ENCODE measurements around the gene CATSPERZ.

Gene CATSPERZ

DNA sequence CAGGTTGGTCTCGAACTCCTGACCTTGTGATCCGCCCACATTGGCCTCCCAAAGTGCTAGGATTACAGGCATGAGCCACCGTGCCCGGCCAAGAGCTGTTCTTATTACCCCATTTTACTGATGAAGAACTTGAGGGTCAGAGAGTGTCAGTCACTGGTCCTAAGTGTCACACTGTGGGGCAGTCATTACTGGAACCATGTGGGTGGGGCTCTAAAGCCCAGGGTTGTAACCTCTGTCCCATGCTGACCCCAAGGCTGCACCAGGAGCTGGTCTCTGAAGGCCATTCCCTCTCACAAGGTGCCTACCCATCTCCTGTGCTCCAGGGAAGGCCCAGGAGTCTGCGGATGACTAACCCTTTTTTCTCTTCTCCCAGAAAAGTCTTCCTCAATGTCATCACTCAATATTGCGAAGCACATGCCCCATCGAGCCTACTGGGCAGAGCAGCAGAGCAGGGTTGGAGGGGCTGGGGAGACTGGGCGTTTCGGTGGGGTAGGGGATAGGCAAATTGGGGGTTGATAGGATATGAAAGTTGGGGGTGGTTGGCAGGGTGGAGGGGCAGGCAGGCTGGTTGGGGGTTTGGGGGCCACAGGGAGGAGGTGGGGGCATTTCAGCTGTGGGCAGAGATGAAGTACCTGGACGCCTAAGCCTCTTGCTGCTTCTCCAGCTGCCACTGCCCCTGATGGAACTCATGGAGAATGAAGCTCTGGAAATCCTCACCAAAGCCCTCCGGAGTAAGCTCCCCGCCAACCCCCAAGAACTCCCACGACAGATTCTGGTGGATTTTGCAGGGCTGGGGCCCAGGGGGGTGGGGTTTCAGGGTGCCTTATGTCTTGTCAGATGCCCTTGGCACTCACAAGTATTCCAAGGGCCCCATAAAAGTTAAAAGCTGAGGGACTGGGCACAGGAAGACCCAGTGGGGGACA, 3.2 kb downstream of the CATSPERZ start:
- H4K20me1 ChIP-seq (ENCODE audit: insufficient read depth, low read length, poor library complexity, severe bottlenecking), result peaks cover 19% of the 10 kb centered on the region
- 0 out of 2 replicates have a peak, but pooled peaks cover 3% of the 10 kb centered on the region for H3F3A ChIP-seq (ENCODE audit: low read depth)
- no peak overlapping the region for H2AFZ ChIP-seq (ENCODE audit: low read length)
- TF ChIP-seq, protein P1, sequence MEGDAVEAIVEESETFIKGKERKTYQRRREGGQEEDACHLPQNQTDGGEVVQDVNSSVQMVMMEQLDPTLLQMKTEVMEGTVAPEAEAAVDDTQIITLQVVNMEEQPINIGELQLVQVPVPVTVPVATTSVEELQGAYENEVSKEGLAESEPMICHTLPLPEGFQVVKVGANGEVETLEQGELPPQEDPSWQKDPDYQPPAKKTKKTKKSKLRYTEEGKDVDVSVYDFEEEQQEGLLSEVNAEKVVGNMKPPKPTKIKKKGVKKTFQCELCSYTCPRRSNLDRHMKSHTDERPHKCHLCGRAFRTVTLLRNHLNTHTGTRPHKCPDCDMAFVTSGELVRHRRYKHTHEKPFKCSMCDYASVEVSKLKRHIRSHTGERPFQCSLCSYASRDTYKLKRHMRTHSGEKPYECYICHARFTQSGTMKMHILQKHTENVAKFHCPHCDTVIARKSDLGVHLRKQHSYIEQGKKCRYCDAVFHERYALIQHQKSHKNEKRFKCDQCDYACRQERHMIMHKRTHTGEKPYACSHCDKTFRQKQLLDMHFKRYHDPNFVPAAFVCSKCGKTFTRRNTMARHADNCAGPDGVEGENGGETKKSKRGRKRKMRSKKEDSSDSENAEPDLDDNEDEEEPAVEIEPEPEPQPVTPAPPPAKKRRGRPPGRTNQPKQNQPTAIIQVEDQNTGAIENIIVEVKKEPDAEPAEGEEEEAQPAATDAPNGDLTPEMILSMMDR (conservative IDR thresholded peaks at IDR 0.05; ENCODE audit: low read length), result no peak
- no peak for TF ChIP-seq EZH2phosphoT487 (IDR thresholded peaks at IDR 0.05; ENCODE audit: borderline replicate concordance)
- H3K9me2 ChIP-seq (replicated peaks; ENCODE audit: low read depth, low read length), result no peaks in the 10 kb centered on the region
- H3K9me3 ChIP-seq (ENCODE audit: insufficient read depth, low read depth, low read length), result no peaks in the 10 kb centered on the region
- H3K9ac ChIP-seq (ENCODE audit: low read depth, low read length, poor library complexity, severe bottlenecking), result peak overlapping the region; percentile 91
- peak overlapping the region; percentile 85 for H3K4me2 ChIP-seq (ENCODE audit: low read depth, low read length, poor library complexity, severe bottlenecking)
- no peaks in the 10 kb centered on the region for H3K36me3 ChIP-seq (ENCODE audit: insufficient read depth, low read length)
- peaks cover 24% of the 10 kb centered on the region for H3K4me1 ChIP-seq (ENCODE audit: insufficient read depth, low read length, poor library complexity, severe bottlenecking)
- H3K27me3 ChIP-seq (ENCODE audit: insufficient read depth, low read length, poor library complexity, severe bottlenecking), result peaks cover 5% of the 10 kb centered on the region
- H3K79me2 ChIP-seq (ENCODE audit: insufficient read depth, low read length), result peaks cover 25% of the 10 kb centered on the region
- H3K4me3 ChIP-seq (ENCODE audit: low read length, poor library complexity, severe bottlenecking), result peak overlapping the region; percentile 82

DNA sequence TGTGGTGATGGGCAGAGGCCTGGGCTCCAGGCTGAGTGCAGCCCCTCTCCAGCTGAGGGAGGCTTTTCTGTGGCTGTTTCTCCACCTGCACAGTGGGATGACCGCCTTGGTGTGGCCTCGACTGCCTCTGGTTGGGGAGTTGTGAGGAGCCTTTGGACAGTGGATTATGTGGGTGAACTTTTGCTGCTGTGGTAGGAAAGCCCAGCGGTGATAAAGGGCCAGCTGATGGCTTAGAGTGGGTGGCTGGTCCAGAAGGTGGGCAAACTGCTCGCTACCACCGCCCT, 3.8 kb downstream of the CATSPERZ start:
- Histone ChIP-seq H3K79me2 (ENCODE audit: insufficient read depth, low read length) (peaks cover 25% of the 10 kb centered on the region), H3F3A (ENCODE audit: low read depth) (0 out of 2 replicates have a peak, but pooled peaks cover 3% of the 10 kb centered on the region), H3K4me1 (ENCODE audit: insufficient read depth, low read length, poor library complexity, severe bottlenecking) (peaks cover 24% of the 10 kb centered on the region), H3K27me3 (ENCODE audit: insufficient read depth, low read length, poor library complexity, severe bottlenecking) (peaks cover 5% of the 10 kb centered on the region), H3K9me3 (ENCODE audit: insufficient read depth, low read depth, low read length) (no peaks in the 10 kb centered on the region), H2AFZ (ENCODE audit: low read length) (no peak overlapping the region), H4K20me1 (ENCODE audit: insufficient read depth, low read length, poor library complexity, severe bottlenecking) (peaks cover 19% of the 10 kb centered on the region), H3K9me2 (replicated peaks; ENCODE audit: low read depth, low read length) (no peaks in the 10 kb centered on the region), H3K9ac (ENCODE audit: low read depth, low read length, poor library complexity, severe bottlenecking) (peak overlapping the region; percentile 91), H3K4me3 (ENCODE audit: low read length, poor library complexity, severe bottlenecking) (peak overlapping the region; percentile 82), H3K36me3 (ENCODE audit: insufficient read depth, low read length) (no peaks in the 10 kb centered on the region), H3K4me2 (ENCODE audit: low read depth, low read length, poor library complexity, severe bottlenecking) (peak overlapping the region; percentile 85)
- TF ChIP-seq, protein P1 (conservative IDR thresholded peaks at IDR 0.05; ENCODE audit: low read length), result no peak
- TF ChIP-seq EZH2phosphoT487 (IDR thresholded peaks at IDR 0.05; ENCODE audit: borderline replicate concordance), result no peak

GRCh38 chr11:64304316-64305072, 4.3 kb downstream of the CATSPERZ start:
- H3K4me3 ChIP-seq (ENCODE audit: low read length, poor library complexity, severe bottlenecking), result peak overlapping the region; percentile 82
- H3K9me3 ChIP-seq (ENCODE audit: insufficient read depth, low read depth, low read length), result no peaks in the 10 kb centered on the region
- no peaks in the 10 kb centered on the region for H3K36me3 ChIP-seq (ENCODE audit: insufficient read depth, low read length)
- H2AFZ ChIP-seq (ENCODE audit: low read length), result peak overlapping the region; percentile 79
- H3F3A ChIP-seq (ENCODE audit: low read depth), result 0 out of 2 replicates have a peak, but pooled peaks cover 3% of the 10 kb centered on the region
- H3K9ac ChIP-seq (ENCODE audit: low read depth, low read length, poor library complexity, severe bottlenecking), result peak overlapping the region; percentile 91
- no peaks in the 10 kb centered on the region for H3K9me2 ChIP-seq (replicated peaks; ENCODE audit: low read depth, low read length)
- H3K79me2 ChIP-seq (ENCODE audit: insufficient read depth, low read length), result peaks cover 25% of the 10 kb centered on the region
- peaks cover 5% of the 10 kb centered on the region for H3K27me3 ChIP-seq (ENCODE audit: insufficient read depth, low read length, poor library complexity, severe bottlenecking)
- H3K4me2 ChIP-seq (ENCODE audit: low read depth, low read length, poor library complexity, severe bottlenecking), result peak overlapping the region; percentile 85
- peaks cover 19% of the 10 kb centered on the region for H4K20me1 ChIP-seq (ENCODE audit: insufficient read depth, low read length, poor library complexity, severe bottlenecking)
- TF ChIP-seq EZH2phosphoT487 (IDR thresholded peaks at IDR 0.05; ENCODE audit: borderline replicate concordance), result no peak
- TF ChIP-seq, protein P1 (conservative IDR thresholded peaks at IDR 0.05; ENCODE audit: low read length), result peak; percentile 95
- H3K4me1 ChIP-seq (ENCODE audit: insufficient read depth, low read length, poor library complexity, severe bottlenecking), result peaks cover 24% of the 10 kb centered on the region
